Measurements from ENCODE around the gene MFSD2A. TPM values are rescaled to one million over a fixed set of nuclear protein-coding genes. Genes with fewer than 3 reads are reported as not detected.

MFSD2A gene
- total and polyA plus RNA-seq, 4 donors: 0.37 to 294 (median 171) TPM

DNA sequence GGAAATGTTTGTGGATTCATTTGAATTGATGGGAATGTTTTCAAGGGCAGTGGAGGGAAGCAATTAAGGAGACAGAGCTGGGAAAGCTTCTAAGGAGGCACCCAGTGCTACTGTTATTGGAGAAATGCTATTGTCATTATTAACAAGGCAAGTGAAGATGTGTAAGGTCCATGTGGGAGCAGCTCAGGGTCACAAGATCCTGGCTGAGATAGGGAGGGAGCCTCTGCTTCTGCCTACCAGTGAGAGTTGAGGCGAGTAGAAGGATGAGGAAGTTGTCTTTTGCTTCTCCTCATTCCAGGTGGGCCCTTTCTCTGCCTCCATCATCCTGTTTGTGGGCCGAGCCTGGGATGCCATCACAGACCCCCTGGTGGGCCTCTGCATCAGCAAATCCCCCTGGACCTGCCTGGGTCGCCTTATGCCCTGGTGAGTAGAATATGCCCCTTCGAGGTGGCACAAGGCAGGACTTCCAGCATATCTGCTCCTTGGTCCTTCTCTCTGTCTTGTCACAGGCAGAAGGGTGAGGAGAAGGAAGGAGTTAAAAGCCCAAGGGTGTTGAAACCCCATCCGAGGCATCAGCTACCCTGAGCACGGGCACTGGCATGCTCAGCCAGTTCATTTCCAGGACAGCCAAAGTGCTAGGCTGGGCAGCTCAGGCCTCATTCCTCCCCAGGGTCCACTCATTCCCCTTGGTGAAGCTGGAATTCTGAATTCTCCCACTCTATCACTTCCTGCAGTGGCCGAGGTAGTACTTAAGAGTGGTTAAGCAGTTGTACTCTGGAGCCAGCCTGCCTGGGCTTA, 3.7 kb downstream of the MFSD2A start:
- WGBS: 62% methylated on average over 7 of the region's 7 CpGs
- Histone ChIP-seq H3K9me3 (ENCODE audit: control insufficient read depth in 4 of 4, low read length in 3 of 4) (no peaks in the 10 kb centered on the region), H3K4me1 (ENCODE audit: control insufficient read depth in 4 of 4, insufficient read depth in 4 of 4, low read length in 3 of 4) (peaks cover 9 to 69% (median 53%) of the 10 kb centered on the region in 4 donors), H3K4me3 (ENCODE audit: low read depth in 1 of 3, low read length in 3 of 3) (peak overlapping the region in 2 of 3 donors; percentile 21 to 91), H3K9ac (ENCODE audit: low read depth in 1 of 2, low read length in 2 of 2) (no peak overlapping the region), H3K36me3 (ENCODE audit: control insufficient read depth in 4 of 4, insufficient read depth in 3 of 4, low read depth in 1 of 4, low read length in 3 of 4) (peaks cover 5 to 14% (median 6%) of the 10 kb centered on the region in 4 donors), H3K27me3 (ENCODE audit: control insufficient read depth in 4 of 4, insufficient read depth in 4 of 4, low read length in 3 of 4) (no peaks in the 10 kb centered on the region), H3K27ac (ENCODE audit: low read depth in 1 of 2, low read length in 2 of 2) (peak overlapping the region; percentile 32 to 49)
- no peak for DNase-seq (ENCODE audit: low spot score)
- TF ChIP-seq EGR1 (IDR thresholded peaks at IDR 0.05; ENCODE audit: low read depth in 2 of 2) (no peak), RXRA (IDR thresholded peaks at IDR 0.05) (peak; percentile 3 to 33), RAD21 (IDR thresholded peaks at IDR 0.05) (peak in 1 of 2 donors; percentile 5)

DNA sequence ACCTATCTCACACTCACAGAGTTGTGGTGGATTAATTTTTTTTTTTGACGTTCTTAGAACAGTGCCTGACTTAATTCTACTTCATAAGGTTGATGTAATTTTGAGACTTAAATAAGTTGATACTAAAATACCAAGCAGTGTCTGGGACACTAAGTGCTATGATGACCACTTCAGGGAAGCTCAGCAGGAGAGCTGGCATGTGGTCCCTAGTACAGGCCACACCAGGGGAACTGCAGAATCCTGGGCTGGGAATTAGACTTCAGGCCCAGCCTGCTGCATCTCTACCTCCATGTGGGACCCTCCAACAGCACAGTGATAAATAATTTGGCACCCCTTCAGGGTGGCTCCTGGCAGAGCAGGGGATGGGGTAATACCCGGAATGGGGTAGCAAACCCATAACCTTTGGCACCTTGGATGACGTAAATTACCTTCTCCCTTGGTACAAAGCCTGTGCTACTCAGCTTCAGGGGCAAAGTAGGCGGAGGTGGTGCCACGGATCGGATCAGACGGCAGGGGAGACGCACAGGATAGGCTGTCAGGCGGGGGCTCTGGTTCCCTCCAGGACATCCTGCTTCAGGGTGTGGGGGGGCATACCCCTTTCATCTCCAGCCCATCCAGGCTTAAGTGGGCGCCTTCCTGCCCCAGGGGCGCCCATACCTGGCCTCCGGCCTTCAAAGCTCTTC, 4.8 kb downstream of the MFSD2A start:
- H3K4me1 ChIP-seq (ENCODE audit: control insufficient read depth in 4 of 4, insufficient read depth in 4 of 4, low read length in 3 of 4): peaks cover 7 to 61% (median 45%) of the 10 kb centered on the region in 4 donors
- 45% methylated on average over 12 of the region's 12 CpGs for WGBS
- H3K27ac ChIP-seq (ENCODE audit: low read depth in 1 of 2, low read length in 2 of 2): peak overlapping the region; percentile 66 to 82

More for the DNA sequence above, 4.8 kb downstream of the MFSD2A start:
- peak overlapping the region in 1 of 3 donors; percentile 31 for H3K4me3 ChIP-seq (ENCODE audit: low read depth in 1 of 3, low read length in 3 of 3)
- no peaks in the 10 kb centered on the region for H3K27me3 ChIP-seq (ENCODE audit: control insufficient read depth in 4 of 4, insufficient read depth in 4 of 4, low read length in 3 of 4)
- no peak overlapping the region for H3K9ac ChIP-seq (ENCODE audit: low read depth in 1 of 2, low read length in 2 of 2)
- no peak for DNase-seq (ENCODE audit: low spot score)
- TF ChIP-seq ATF3 (IDR thresholded peaks at IDR 0.05): peak; percentile 43
- TF ChIP-seq EGR1 (IDR thresholded peaks at IDR 0.05; ENCODE audit: low read depth in 2 of 2): peak in 1 of 2 donors; percentile 66
- TF ChIP-seq HNF4A (conservative IDR thresholded peaks at IDR 0.05): peak; percentile 78 to 82
- no peak for TF ChIP-seq TAF1 (conservative IDR thresholded peaks at IDR 0.05)
- TF ChIP-seq RXRA (IDR thresholded peaks at IDR 0.05): peak; percentile 71 to 84
- TF ChIP-seq GABPA (IDR thresholded peaks at IDR 0.05 in 1 of 2, conservative IDR thresholded peaks at IDR 0.05 in 1 of 2): peak in 1 of 2 donors; percentile 24
- TF ChIP-seq FOXA2 (IDR thresholded peaks at IDR 0.05): peak; percentile 20
- TF ChIP-seq, protein P1, sequence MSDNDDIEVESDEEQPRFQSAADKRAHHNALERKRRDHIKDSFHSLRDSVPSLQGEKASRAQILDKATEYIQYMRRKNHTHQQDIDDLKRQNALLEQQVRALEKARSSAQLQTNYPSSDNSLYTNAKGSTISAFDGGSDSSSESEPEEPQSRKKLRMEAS (IDR thresholded peaks at IDR 0.05): peak; percentile 54
- TF ChIP-seq JUND (IDR thresholded peaks at IDR 0.05): peak in 1 of 2 donors; percentile 67
- TF ChIP-seq, protein P2, sequence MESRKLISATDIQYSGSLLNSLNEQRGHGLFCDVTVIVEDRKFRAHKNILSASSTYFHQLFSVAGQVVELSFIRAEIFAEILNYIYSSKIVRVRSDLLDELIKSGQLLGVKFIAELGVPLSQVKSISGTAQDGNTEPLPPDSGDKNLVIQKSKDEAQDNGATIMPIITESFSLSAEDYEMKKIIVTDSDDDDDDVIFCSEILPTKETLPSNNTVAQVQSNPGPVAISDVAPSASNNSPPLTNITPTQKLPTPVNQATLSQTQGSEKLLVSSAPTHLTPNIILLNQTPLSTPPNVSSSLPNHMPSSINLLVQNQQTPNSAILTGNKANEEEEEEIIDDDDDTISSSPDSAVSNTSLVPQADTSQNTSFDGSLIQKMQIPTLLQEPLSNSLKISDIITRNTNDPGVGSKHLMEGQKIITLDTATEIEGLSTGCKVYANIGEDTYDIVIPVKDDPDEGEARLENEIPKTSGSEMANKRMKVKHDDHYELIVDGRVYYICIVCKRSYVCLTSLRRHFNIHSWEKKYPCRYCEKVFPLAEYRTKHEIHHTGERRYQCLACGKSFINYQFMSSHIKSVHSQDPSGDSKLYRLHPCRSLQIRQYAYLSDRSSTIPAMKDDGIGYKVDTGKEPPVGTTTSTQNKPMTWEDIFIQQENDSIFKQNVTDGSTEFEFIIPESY (IDR thresholded peaks at IDR 0.05): peak; percentile 22
- peak; percentile 47 for TF ChIP-seq NR2F2 (IDR thresholded peaks at IDR 0.05)
- no peak for TF ChIP-seq CTCF (IDR thresholded peaks at IDR 0.05; ENCODE audit: low read depth, low read length, missing input control)
- TF ChIP-seq RAD21 (IDR thresholded peaks at IDR 0.05): peak in 1 of 2 donors; percentile 26
- no peak for TF ChIP-seq YY1 (IDR thresholded peaks at IDR 0.05)
- TF ChIP-seq, protein P3, sequence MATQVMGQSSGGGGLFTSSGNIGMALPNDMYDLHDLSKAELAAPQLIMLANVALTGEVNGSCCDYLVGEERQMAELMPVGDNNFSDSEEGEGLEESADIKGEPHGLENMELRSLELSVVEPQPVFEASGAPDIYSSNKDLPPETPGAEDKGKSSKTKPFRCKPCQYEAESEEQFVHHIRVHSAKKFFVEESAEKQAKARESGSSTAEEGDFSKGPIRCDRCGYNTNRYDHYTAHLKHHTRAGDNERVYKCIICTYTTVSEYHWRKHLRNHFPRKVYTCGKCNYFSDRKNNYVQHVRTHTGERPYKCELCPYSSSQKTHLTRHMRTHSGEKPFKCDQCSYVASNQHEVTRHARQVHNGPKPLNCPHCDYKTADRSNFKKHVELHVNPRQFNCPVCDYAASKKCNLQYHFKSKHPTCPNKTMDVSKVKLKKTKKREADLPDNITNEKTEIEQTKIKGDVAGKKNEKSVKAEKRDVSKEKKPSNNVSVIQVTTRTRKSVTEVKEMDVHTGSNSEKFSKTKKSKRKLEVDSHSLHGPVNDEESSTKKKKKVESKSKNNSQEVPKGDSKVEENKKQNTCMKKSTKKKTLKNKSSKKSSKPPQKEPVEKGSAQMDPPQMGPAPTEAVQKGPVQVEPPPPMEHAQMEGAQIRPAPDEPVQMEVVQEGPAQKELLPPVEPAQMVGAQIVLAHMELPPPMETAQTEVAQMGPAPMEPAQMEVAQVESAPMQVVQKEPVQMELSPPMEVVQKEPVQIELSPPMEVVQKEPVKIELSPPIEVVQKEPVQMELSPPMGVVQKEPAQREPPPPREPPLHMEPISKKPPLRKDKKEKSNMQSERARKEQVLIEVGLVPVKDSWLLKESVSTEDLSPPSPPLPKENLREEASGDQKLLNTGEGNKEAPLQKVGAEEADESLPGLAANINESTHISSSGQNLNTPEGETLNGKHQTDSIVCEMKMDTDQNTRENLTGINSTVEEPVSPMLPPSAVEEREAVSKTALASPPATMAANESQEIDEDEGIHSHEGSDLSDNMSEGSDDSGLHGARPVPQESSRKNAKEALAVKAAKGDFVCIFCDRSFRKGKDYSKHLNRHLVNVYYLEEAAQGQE (IDR thresholded peaks at IDR 0.05): peak; percentile 73
- peak; percentile 54 for TF ChIP-seq HNF4G (IDR thresholded peaks at IDR 0.05)
- TF ChIP-seq FOXA1 (IDR thresholded peaks at IDR 0.05): no peak
- peak; percentile 66 for TF ChIP-seq SP1 (IDR thresholded peaks at IDR 0.05)
- no peaks in the 10 kb centered on the region for H3K9me3 ChIP-seq (ENCODE audit: control insufficient read depth in 4 of 4, low read length in 3 of 4)
- H3K36me3 ChIP-seq (ENCODE audit: control insufficient read depth in 4 of 4, insufficient read depth in 3 of 4, low read depth in 1 of 4, low read length in 3 of 4): peaks cover 7 to 24% (median 9%) of the 10 kb centered on the region in 4 donors

Measured in liver (tissue), 9 donors.